Measurements from ENCODE around the gene NRXN3.

- peak in 1 of 2 experiments; percentile 61; a peak in 2 of 4 replicates for TF ChIP-seq CTCF (conservative IDR thresholded peaks at IDR 0.05; ENCODE audit: low read depth in 2 of 2)
- TF ChIP-seq POLR2AphosphoS5 (IDR thresholded peaks at IDR 0.05; ENCODE audit: low read depth): no peak
- TF ChIP-seq CREB1 (CRISPR knock-in tag; IDR thresholded peaks at IDR 0.05; ENCODE audit: low read depth): no peak
- no peak for TF ChIP-seq JUNB (IDR thresholded peaks at IDR 0.05; ENCODE audit: unreplicated experiment)
- no peak for TF ChIP-seq EZH2 (IDR thresholded peaks at IDR 0.05; ENCODE audit: low read depth, unreplicated experiment)
- no peak for TF ChIP-seq REST (IDR thresholded peaks at IDR 0.05; ENCODE audit: unreplicated experiment)
- no peak for TF ChIP-seq NANOG (IDR thresholded peaks at IDR 0.05; ENCODE audit: borderline replicate concordance)
- TF ChIP-seq EZH2phosphoT487 (IDR thresholded peaks at IDR 0.05; ENCODE audit: unreplicated experiment): no peak
- no peak for TF ChIP-seq ZNF462 (CRISPR knock-in tag; IDR thresholded peaks at IDR 0.05)
- TF ChIP-seq ETS1 (IDR thresholded peaks at IDR 0.05): no peak
- TF ChIP-seq ZNF331 (CRISPR knock-in tag; IDR thresholded peaks at IDR 0.05; ENCODE audit: low read depth): no peak
Observed at GRCh38 chr14:78904094-78904493, 733.9 kb downstream of the NRXN3 start.

All from GM23338 (cell line).